ENCODE results near the gene PTCD1. TPM values are rescaled to one million over a fixed set of nuclear protein-coding genes. Genes with fewer than 3 reads are reported as not detected.
"Not testable (repeated sequence)": the region's sequence is repeated elsewhere in the genome, so short reads cannot be mapped to it uniquely, and the experiment has no call there.

PTCD1 gene
- total RNA-seq, 1 donor from 2014 or later = 3.4 TPM

DNA sequence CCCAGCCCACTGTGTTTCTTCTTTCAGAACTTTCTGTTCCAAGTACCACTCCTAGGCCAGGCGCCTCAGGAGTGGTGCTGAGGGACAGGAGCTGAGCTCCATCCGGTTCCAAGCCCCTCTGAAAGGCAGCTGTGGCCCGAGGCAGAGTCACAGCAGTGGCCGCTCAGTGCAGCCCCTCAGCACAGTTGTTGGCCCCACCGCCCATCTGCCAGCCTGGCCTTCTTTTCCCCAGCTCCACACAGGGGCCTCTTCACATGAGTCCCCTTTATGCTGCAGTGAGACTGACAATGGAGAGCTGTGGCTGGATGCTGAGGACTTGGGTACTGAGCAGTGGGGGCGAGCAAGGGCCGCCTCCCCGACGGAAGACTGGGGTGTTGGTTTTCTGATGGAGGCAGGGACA, 20.3 kb downstream of the PTCD1 start:
- DNase-seq (ENCODE audit: low spot score) = no peak
- intact Hi-C loops (cut with DNase I) = no loop called here

DNA sequence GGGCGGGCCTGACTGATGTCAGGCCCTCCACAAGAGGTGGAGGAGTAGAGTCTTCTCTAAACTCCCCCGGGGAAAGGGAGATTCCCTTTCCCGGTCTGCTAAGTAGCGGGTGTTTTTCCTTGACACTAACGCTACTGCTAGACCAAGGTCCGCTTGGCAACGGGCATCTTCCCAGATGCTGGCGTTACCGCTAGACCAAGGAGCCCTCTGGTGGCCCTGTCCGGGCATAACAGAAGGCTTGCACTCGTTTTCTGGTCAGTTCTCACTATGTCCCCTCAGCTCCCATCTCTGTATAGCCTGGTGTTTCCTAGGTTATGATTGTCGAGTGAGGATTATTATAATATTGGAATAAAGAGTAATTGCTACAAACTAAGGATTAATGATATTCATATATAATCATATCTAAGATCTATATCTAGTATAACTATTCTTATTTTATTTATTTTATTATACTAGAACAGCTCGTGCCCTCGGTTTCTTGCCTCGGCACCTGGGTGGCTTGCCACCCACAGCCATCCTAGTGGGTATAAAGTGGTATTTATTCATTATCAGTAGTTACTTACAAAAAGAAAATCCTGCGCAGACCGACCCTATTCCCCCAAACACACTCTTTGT, 23.0 kb downstream of the PTCD1 start:
- DNase-seq (ENCODE audit: low spot score); intact Hi-C loops (cut with DNase I): not testable (repeated sequence)

DNA sequence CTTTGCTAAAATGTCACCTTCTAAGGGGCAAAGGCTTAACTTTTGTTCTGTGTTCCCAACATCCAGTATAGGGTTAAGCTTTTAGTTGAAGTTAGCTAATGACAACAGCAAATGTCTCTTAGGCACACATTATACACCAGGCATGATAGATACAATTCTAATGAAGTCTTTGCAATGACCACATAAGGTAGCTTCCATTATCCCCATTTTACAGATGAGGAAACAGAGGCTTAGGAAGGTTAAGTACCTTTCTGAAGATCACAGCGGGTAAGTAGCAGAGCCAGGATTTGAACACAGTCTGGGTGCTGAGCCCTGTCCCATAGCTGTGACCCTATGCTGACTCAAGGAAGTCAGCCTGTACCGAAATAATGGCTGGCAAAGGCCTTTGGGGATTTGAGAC, 28.0 kb downstream of the PTCD1 start:
- intact Hi-C loops (cut with DNase I) = no loop called here
- no peak for DNase-seq (ENCODE audit: low spot score)

DNA sequence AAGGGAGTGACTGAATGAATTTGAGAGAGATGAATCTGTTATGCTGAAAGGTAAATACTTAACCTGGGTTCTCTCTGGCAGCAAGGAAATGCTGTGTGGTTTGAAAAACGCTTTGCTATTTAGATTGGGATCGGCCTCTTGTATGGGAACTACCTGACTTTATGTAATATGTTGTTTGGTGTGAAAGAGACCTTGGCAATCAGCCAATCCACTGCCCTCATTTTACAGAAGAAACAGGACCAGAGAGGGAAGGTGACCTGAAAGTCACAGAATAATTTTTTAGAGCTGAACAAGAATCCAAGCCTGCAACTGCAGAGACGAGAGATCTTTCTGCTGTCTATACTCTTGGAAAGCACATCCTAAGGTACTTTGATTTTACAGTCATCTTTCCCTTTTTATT, 28.8 kb downstream of the PTCD1 start:
- DNase-seq (ENCODE audit: low spot score) = no peak
- intact Hi-C loops (cut with DNase I) = loop anchor here (2.0 kb wide), 1 partner anchor 35 kb away; the partner anchor contains the start of gene ARPC1B

DNA sequence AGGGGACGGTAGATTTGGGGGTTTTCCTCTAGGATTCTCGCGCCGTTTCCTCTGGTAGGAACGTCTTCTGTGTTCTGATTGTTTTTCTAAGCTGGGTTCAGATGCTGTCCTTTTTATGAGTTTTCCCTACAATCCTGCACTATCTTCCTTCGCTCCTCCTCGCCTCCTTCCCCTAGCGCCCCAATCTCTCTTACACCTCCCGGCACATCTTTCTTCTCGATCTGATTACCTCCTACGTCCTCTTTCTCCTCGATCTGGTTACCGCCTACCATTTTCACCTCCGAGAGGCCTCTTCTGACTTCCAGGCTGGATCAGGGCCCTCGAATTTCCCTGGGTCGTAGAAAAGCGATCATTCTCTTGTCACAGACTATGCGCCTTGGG, 29.4 kb downstream of the PTCD1 start:
- intact Hi-C loops (cut with DNase I) = loop anchor here (2.0 kb wide), 1 partner anchor 34 kb away; the partner anchor contains the start of gene ARPC1B
- DNase-seq (ENCODE audit: low spot score) = no peak

DNA sequence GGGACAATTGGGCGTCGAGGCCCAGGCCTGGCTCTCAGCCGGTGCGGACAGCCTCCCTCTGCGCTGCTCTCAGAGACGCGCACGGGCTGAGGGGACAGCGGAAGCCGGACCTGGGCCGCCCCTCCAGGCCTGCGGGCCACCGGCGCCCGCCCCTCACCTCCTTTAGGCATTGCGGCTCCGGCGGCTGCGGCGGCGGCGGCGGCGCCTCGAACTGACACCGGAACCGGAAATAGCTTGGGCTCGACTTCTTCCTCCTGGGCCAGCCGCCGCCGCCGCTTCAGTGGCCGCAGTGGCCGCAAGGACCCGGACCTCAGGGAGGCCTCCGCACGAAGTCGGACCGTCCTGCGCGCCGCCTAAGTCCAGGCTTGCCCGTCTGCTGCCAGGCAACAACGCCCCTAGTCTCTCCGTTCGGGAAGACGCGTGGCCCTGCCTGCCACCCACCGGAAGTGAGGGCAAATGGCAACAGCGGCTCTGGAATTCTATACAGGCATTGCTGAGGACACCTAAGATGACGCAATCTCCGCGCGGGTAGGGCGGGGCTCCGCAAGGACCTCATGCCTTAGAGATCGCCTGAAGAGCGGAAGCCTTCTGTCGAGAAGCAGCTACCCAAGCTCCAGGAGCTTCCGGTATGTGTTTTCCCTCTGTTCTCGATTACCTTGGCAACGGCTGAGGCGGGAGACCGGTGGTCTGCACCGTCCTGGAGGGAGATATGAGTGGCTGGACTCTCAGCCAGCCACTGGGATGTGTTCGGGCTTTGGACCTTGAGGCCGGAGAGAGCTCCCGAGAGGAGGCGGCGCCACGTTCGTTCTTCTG, 30.0 kb downstream of the PTCD1 start, which contains the start of the genes BUD31 and PDAP1:
Gene BUD31, plus strand, starts transcription at position 591 of the 813 bp plus-strand sequence. CDS start 2,124 bp downstream, outside the sequence.
Gene PDAP1, minus strand, starts transcription at position 219 of the 813 bp plus-strand sequence. Its CDS starts 49 bp downstream, at position 170.
- DNase-seq (ENCODE audit: low spot score) = peak; percentile 97
- intact Hi-C loops (cut with DNase I) = loop anchor here (2.0 kb wide), 1 partner anchor 34 kb away; the partner anchor contains the start of gene ARPC1B

DNA sequence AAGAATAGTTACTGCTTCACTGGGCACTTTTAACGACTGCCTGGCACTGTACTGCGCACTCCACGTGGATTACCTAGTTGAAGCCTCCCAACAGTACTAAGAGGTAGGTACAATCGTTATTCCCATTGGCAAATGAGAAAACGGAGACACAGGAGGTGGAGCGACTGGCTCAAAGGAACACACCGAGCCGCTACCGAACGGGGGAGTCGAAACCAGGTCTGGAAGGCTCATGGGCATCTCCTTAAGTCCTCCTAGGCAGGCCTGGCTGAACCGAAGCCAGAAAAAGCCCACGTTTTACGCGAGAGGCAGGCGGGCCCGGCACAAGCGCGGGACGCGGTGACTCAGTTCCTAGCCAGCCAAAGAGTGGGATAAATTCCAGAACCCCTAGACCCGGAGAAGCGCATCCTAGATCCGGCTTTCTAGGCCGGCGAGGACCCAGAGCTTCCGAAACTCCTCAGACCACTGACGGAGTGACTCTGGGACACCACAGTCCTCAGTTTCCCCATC, 30.7 kb downstream of the PTCD1 start:
- no peak for DNase-seq (ENCODE audit: low spot score)
- intact Hi-C loops (cut with DNase I) = loop anchor here (2.0 kb wide), 1 partner anchor 33 kb away; the partner anchor contains the start of gene ARPC1B

DNA sequence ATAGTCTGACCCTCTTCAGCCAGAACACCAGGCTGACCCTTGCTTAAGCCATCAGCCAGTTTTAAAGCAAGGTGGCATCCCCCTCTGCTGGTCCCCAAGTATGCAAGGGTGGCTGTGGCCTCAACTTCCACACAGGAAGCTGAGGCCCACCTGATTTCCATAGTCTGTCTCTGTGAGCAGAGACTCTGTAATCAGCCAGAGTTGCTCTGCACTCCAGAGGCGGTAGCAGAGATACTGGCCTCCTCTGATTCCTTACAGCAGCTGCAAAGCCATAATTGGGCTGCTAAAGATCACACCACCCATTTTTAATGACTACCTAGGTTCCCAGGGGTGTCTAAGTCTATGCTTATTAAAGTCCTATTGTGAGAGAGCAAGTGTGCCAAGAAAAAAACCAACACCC, 32.0 kb downstream of the PTCD1 start:
- intact Hi-C loops (cut with DNase I) = no loop called here
- DNase-seq (ENCODE audit: low spot score) = no peak

DNA sequence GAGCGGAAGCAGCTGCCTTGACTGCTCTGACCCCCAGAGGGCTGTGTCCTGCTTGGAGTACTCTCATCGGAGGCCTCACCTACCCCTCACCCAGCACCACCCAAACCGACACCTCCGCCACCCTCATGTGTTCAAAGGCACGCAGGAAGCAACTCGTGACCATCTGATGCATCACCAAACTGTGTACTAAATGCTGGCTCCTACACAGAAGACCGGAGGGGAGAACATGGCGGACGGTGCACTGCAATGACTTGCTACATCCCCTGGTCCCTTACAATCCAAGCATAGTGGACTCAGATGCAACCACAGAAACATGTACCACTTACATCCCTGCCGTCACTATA, 33.6 kb downstream of the PTCD1 start:
- intact Hi-C loops (cut with DNase I) = no loop called here
- DNase-seq (ENCODE audit: low spot score) = no peak

DNA sequence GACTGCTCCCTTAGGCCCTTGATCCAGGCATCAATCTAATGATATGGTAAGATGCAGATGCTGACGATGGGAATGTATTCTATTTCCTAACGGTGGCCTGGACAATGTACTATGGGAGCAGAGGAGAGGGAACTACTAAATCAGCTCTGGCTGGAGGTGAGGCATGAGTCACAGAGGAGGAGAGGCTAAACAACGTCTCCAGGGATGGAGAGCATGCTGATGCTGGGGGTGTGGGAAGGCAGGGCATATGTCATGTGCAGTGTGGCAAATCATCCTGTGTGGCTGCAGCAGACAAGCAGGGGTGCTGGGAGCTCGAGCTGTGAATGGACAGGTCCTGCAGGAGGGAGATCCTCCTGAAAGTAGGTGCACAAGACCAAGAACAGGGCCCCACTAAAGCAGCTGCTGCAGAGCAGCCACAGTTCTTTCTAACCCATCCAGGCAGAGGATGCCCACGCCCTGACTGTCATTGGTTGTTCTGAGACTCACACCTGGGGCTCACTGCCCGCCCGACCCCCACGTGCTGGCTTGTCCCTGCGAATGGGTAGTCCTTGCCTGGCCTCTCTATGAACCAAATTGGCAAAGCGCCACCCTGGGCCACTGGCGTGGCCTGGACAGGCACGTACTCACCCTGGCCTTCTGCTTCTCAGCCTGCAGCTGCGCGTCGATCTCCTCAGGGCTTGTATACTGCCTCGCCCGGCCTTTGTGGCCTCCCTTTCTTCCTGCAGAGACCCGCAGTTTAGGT, 34.2 kb downstream of the PTCD1 start:
- no peak for DNase-seq (ENCODE audit: low spot score)
- intact Hi-C loops (cut with DNase I) = no loop called here

DNA sequence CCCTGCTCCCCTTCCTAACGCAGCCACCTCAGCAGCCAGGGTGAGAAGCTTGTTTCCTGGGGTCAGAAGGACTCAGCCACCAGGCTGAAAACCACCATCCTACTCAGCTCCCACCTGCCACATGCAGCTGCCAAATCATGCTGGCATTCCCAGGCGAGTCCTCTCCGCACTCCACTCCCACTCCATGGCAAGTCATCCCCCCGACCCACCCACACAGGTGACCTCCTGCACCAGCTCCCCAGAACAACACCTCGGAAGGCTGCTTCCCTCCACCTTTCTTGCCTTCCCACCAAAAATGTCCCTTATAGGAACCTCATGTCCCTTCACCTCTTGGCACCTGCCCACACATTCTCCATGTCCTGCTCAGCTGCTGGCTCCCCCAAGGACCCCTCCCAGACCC, 34.8 kb downstream of the PTCD1 start:
- no peak for DNase-seq (ENCODE audit: low spot score)

DNA sequence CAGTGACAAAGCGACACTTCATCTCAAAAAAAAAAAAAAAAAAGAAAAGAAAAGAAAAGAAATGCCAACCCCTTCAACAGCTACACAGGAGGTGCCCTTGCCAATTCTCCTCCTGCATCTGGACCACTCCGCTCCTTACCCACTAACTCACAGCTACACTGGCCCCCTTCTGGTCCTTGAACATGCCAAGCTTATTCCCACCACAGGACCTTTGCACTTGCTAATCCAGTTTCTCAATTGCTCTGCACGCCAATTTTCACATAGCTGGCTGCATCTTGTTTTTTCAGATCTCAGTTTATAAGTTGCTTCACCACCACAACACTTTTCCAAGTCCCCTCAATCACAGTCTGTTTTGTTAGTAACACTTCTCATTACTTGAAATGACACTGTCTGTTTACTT, 35.7 kb downstream of the PTCD1 start:
- intact Hi-C loops (cut with DNase I) = no loop called here
- DNase-seq (ENCODE audit: low spot score) = no peak

More for the DNA sequence above, 34.8 kb downstream of the PTCD1 start:
- intact Hi-C loops (cut with DNase I) = no loop called here

DNA sequence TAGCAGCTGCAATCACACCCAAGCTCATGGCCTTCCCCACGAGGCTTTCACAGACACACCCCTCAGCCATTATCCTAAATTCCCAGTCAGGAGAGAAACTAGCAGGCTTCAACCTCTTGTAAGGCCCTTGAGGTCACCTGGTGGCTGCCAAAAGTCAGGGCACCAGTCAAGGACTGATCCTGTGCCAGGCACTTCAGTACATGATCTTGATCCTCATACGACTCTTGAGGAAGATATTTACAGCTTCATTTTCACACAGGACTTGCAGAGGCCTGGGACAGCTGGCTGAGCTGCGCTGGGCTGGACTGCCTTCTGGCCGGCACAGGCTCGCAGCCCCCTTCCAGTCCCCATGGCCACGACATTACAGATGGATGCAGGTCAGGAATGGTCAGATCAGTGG, 39.0 kb downstream of the PTCD1 start:
- DNase-seq (ENCODE audit: low spot score) = no peak
- intact Hi-C loops (cut with DNase I) = no loop called here

DNA sequence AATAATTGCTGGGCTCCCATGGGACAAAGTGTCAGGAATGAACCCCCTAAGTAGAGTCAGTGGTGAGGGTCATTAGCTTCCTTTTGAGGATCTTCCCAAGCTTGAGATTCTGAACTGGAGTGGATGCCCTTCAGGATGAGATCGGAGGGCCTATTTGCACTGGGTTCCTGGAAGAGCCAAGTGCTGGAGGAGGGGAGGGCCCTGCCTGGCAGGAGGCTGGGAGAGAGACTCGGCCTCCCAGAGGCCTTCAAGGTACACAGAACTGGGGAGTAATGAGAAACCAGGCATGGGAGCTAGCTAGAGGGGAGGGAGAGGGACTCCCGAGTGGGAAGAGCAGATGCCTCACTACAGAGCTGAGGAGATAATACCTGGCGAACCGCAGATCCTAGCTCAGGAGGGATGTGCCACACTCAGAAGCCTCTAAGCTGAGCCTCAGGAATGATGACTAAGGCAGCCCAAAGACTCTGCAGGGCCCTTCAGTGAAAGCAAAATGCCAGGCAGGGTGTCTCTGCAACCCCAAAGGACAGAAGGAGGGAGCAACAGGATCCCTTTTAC, 39.6 kb downstream of the PTCD1 start:
- DNase-seq (ENCODE audit: low spot score) = no peak
- intact Hi-C loops (cut with DNase I) = no loop called here

DNA sequence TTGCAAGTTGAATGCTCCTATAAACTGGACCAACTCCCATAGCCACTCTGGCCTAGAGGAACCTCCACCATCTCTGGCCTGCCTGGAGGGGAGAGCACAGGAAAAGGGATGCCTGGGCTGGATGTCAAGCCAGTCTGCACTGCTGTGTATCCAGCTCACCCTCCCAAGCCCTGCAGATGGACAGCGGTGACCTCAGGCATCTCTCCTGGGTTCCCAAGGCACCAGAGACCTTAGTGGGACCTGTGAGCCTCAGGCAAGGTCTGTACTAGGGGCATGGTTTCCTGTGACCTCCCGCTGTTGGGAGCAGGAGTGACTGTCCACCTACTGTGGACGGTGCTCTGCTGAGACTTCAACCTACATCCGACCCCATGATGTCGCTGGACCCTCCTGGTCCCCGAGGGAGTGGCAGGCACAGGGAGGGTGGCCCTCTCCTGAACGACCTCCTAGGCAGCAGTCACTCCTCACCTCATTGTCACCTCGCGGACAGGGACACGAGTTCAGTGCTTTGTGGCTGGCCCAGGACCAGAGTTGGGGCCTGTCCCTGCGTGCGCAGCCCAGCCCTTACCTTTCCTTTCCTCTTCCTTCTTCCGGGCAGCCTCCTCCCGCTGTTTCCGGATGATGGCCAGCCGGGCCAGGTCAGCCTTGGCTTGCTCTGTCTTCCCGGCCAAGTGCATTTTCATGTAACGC, 41.2 kb downstream of the PTCD1 start:
- no peak for DNase-seq (ENCODE audit: low spot score)
- intact Hi-C loops (cut with DNase I) = no loop called here

DNA sequence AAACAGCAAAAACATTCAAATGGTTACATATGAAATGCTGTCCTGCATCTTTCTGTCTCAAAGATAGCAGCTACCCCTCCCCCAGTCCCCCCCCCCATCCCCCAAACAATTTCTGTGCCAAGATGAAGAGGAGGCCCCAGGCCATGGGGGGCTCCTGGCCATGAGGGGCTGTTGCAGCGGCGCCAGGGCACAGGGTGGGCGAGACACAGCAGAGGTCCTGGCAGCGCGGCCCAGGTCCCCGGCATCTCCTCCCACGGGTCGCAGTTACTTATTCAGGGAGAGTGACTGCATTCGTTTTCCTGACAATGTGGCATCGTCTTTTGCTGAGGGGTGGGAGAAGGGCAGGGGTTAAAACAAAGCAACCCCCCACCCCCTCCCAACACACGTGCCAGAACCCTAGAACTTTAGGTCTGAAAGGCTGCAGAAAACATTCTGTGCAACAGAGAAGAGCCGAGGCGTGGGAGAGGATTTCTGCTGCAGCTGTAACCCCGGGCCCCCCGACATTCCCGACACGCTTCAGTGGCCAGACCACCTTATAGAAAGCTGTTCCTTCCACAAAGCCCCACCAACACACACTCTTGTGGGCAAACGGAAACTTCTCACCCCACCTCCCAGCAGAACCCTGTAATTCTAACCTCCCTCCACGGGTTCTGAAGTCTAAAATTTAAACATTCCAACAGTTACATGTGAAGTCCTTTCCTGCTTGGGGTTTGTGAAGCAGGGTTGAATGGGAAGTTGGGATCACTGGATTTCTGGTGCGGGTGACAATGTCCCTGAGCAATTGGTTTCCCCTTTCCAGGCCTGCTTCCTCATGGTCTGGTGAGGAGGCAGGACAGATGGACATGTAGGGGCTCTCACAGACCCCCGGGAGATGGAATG, 41.9 kb downstream of the PTCD1 start:
- no peak for DNase-seq (ENCODE audit: low spot score)
- intact Hi-C loops (cut with DNase I) = no loop called here

DNA sequence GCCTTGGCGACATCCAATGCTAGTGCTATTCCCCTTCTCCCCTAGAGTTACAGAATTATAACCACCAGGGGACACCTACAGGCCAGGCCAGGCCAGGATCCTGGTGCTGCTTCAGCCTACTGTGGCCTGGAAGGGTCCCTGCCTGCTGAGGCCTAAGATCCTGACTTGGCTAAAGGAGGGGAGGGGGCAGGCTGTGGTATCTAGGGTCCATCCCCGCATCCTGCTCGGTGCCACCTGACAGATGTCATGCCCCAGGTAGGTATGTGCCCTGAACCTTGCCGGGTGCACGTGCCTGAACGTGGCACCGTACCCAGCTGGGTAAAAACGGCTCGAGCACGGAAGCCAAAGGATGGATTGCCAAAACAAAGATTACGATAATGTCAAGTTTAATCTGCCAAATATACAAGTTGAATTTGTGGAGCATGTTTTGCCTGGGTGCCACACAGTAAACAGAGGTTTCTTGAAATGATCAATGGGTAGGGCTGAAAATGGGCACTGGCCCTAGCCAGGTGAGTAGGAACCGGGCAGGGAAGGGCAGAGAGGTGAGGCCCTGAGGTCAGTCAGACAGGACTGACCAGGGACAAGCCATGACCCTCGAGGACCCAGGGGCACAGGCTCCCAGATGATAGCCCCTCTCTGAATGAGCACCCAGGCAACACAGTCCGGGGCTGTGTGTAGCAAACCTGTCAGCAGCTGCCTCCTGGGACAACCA, 42.8 kb downstream of the PTCD1 start:
- intact Hi-C loops (cut with DNase I) = no loop called here
- no peak for DNase-seq (ENCODE audit: low spot score)

DNA sequence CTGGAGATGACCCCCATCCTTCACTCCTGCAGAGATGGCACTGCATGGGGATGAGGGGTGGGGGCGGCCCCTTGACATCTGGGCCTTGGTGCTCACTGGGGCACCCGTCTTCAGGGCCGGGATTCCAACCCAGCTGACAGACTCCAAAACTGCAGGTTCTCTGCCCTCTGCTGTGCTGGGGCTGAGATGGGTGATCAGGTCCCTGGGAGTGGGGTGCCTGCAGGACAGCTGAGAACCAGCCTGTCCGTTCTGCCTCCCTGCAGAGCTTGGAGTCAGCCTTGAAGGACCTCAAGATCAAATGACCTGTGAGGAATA, 44.5 kb downstream of the PTCD1 start:
- DNase-seq (ENCODE audit: low spot score) = no peak
- intact Hi-C loops (cut with DNase I) = no loop called here

Data from cardiac septum (tissue), 1 donor.